Ascending aorta (tissue), 2 donors: ENCODE data around the gene SLC7A9. TPM values are rescaled to one million over a fixed set of nuclear protein-coding genes. Genes with fewer than 3 reads are reported as not detected.
"Not testable (repeated sequence)": the region's sequence is repeated elsewhere in the genome, so short reads cannot be mapped to it uniquely, and the experiment has no call there.

ENCODE experiments used
- DNase-seq, 2 donors: peaks; one replicate each; pipeline ENCODE4 v3.0.0-alpha.2; 2019; ENCODE audit warnings: low spot score in 2 of 2
- H3K27ac ChIP-seq, 2 donors: fragments of 200-600 bp; sonication (generic); one replicate each; pipeline ENCODE4 v1.5.1; 2016 to 2017; ENCODE audit warnings: mild to moderate bottlenecking in 1 of 2
- H3K27me3 ChIP-seq: fragments of 200-600 bp; sonication (generic); one replicate; pipeline ENCODE4 v1.5.1; 2017
- H3K36me3 ChIP-seq, 2 donors: fragments of 200-600 bp; sonication (generic); one replicate each; pipeline ENCODE4 v1.5.1; 2016
- H3K4me1 ChIP-seq, 2 donors: fragments of 200-600 bp; sonication (generic); one replicate each; pipeline ENCODE4 v1.5.1; 2016 to 2017; ENCODE audit warnings: mild to moderate bottlenecking in 1 of 2
- H3K4me3 ChIP-seq, 2 donors: fragments of 200-600 bp; sonication (generic); one replicate each; pipeline ENCODE4 v1.5.1; 2016 to 2017; ENCODE audit warnings: mild to moderate bottlenecking in 1 of 2
- H3K9me3 ChIP-seq, 2 donors: fragments of 200-600 bp; sonication (generic); one replicate each; pipeline ENCODE4 v1.5.1; 2016
- CTCF ChIP-seq, 3 experiments: fragments of 200-600 bp in 2 of 3; fragments of 450-650 bp in 1 of 3; sonication (generic) in 2 of 3; IDR thresholded peaks; one replicate each; pipeline ENCODE4 v1.5.1; 2016 to 2019; ENCODE audit warnings: antibody characterized with exemption in 3 of 3, mild to moderate bottlenecking in 1 of 3, moderate library complexity in 1 of 3
- intact Hi-C: fragments of 100-400 bp; cut with DNase I; formaldehyde crosslinking; loops from one replicate; pipeline ENCODE4 v1.15.1; 2023
- total RNA-seq: library from RNA; depleted of rRNA; stranded (reverse); fragments of >200 nt; gene quantifications from one replicate; pipeline ENCODE4 v1.1.0, GENCODE V29; 2016

Gene SLC7A9
- total RNA-seq, 1 donor from 2014 or later: not detected

GRCh38 chr19:32782089-32782488, 87.5 kb downstream of the SLC7A9 start:
- H3K4me1 ChIP-seq, H3K27ac ChIP-seq, H3K4me3 ChIP-seq, H3K9me3 ChIP-seq, H3K36me3 ChIP-seq, H3K27me3 ChIP-seq, DNase-seq, intact Hi-C loops: not testable (repeated sequence)

- Histone ChIP-seq H3K27ac (no peak overlapping the region), H3K36me3 (no peaks in the 10 kb centered on the region), H3K4me3 (no peak overlapping the region), H3K4me1 (no peaks in the 10 kb centered on the region), H3K27me3 (no peaks in the 10 kb centered on the region), H3K9me3 (peaks cover 0 to 5% of the 10 kb centered on the region in 2 donors)
- no peak for TF ChIP-seq CTCF (IDR thresholded peaks at IDR 0.05)
- intact Hi-C loops: no loop called here
- DNase-seq: no peak
These were observed 88.3 kb downstream of the SLC7A9 start for GRCh38 chr19:32781280-32781679.

Other genes starting within 250 kb of the SLC7A9 start
- gene ANKRD27, start 194.6 kb downstream of the SLC7A9 start, total RNA-seq: 17.3 TPM
- not detected for gene RGS9BP, start 193.9 kb downstream of the SLC7A9 start, total RNA-seq
- gene NUDT19, start 177.9 kb downstream of the SLC7A9 start, total RNA-seq: 6.2 TPM
- gene TDRD12, start 150.0 kb downstream of the SLC7A9 start, total RNA-seq: 0.11 TPM
- 7.1 TPM for gene CEP89, start 102.2 kb upstream of the SLC7A9 start, total RNA-seq
- not detected for gene FAAP24, start 102.5 kb upstream of the SLC7A9 start, total RNA-seq
- not detected for gene RHPN2, start 195.1 kb upstream of the SLC7A9 start, total RNA-seq
- gene GPATCH1, start 211.4 kb upstream of the SLC7A9 start, total RNA-seq: 4.4 TPM